Chondrocyte (in vitro differentiated cells): Measurements from ENCODE around the gene LBX2. TPM values are rescaled to one million over a fixed set of nuclear protein-coding genes. Genes with fewer than 3 reads are reported as not detected.

Experiments used
- DNase-seq: peaks from one replicate; pipeline ENCODE4 v3.0.0; 2021; ENCODE audit warnings: mixed read lengths, low spot score
- H3K27ac Mint-ChIP-seq: one replicate; pipeline ENCODE4 v1.8.0; 2021; ENCODE audit warnings: mild to moderate bottlenecking, moderate library complexity, mixed read lengths; ENCODE audit not compliant: unreplicated experiment
- H3K27me3 Mint-ChIP-seq: 2 replicates; pipeline ENCODE4 v1.8.0; 2021; ENCODE audit warnings: low read depth, mixed read lengths
- H3K36me3 Mint-ChIP-seq: 2 replicates; pipeline ENCODE4 v1.8.0; 2021; ENCODE audit warnings: low read depth, mixed read lengths
- H3K4me1 Mint-ChIP-seq: 2 replicates; pipeline ENCODE4 v1.8.0; 2021; ENCODE audit warnings: low read depth, mild to moderate bottlenecking, mixed read lengths
- H3K4me3 Mint-ChIP-seq: one replicate; pipeline ENCODE4 v1.8.0; 2021; ENCODE audit warnings: mild to moderate bottlenecking, moderate library complexity, mixed read lengths; ENCODE audit not compliant: unreplicated experiment
- H3K9me3 Mint-ChIP-seq: 2 replicates; pipeline ENCODE4 v1.8.0; 2021; ENCODE audit warnings: low read depth, mixed read lengths
- total RNA-seq: library from RNA; stranded (reverse); gene quantifications from 3 replicates; pipeline ENCODE4 v1.2.1, GENCODE V29; 2021
- TF ChIP-seq, protein P1 (sequence below): fragments of 200-600 bp; sonication (generic); IDR thresholded peaks from 2 replicates; pipeline ENCODE4 v1.5.0; 2021; ENCODE audit warnings: antibody characterized with exemption, mild to moderate bottlenecking, moderate library complexity

LBX2 gene
- total RNA-seq, 1 donor from 2014 or later, result 2.3 TPM

DNA sequence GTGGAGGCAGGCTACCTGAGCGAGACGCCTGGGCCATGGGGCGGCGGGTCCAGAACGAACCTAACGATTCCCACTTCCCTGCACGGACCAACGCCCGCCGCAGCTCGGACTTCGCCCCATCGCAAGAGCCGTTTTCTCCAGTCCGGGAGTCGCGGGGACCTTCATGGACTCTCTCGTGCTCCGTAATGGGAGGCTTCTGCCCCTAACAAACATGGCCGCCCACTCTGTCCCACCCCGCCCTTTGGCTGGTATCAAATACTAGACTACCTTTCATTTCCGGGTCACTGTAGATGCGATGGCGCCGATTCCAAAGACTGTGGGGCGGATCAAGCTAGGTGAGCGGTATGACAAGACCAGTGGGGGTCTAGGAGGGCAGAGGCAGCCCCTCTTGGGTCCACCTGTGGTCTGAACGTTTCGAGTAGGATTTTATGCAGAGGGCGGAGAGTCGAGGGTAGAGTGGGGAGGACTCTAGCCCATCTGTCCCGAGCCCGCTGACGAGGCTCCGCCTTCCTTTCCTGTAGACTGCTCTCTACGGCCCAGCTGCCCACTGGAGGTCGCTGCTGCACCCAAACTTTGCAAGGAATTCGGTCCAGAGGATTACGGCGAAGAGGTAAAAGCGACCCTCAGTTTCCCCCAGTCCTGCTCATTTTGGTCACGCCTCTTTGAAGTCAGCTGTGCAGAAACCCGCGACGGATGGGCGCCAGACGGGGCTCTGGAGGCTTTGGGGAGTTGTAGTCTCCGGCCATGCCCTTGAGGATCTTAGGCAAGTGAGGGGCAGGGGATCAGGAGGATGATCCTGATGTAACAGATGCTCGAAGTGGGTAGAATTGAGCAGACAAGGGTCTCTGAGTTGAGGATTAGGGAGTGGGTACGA is 16.4 kb downstream of the LBX2 start, which contains the start of the genes CCDC142 and TTC31:
CCDC142 (minus strand) TSS at position 198 of the 874 bp plus-strand sequence; CDS start at position 37, 161 bp downstream.
TTC31 (plus strand) TSS at position 281 of the 874 bp plus-strand sequence; CDS start at position 296, 15 bp downstream.
- H3K4me1 Mint-ChIP-seq, result peaks cover 28% of the 10 kb centered on the region
- peaks cover 8% of the 10 kb centered on the region for H3K36me3 Mint-ChIP-seq
- H3K27ac Mint-ChIP-seq, result peak within 1 kb of the TSS; percentile 98
- H3K9me3 Mint-ChIP-seq, result no peaks in the 10 kb centered on the region
- no peaks in the 10 kb centered on the region for H3K27me3 Mint-ChIP-seq
- TF ChIP-seq, protein P1, sequence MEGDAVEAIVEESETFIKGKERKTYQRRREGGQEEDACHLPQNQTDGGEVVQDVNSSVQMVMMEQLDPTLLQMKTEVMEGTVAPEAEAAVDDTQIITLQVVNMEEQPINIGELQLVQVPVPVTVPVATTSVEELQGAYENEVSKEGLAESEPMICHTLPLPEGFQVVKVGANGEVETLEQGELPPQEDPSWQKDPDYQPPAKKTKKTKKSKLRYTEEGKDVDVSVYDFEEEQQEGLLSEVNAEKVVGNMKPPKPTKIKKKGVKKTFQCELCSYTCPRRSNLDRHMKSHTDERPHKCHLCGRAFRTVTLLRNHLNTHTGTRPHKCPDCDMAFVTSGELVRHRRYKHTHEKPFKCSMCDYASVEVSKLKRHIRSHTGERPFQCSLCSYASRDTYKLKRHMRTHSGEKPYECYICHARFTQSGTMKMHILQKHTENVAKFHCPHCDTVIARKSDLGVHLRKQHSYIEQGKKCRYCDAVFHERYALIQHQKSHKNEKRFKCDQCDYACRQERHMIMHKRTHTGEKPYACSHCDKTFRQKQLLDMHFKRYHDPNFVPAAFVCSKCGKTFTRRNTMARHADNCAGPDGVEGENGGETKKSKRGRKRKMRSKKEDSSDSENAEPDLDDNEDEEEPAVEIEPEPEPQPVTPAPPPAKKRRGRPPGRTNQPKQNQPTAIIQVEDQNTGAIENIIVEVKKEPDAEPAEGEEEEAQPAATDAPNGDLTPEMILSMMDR, result peak; percentile 98
- DNase-seq, result no peak
- peak within 1 kb of the TSS; percentile 95 for H3K4me3 Mint-ChIP-seq

DNA sequence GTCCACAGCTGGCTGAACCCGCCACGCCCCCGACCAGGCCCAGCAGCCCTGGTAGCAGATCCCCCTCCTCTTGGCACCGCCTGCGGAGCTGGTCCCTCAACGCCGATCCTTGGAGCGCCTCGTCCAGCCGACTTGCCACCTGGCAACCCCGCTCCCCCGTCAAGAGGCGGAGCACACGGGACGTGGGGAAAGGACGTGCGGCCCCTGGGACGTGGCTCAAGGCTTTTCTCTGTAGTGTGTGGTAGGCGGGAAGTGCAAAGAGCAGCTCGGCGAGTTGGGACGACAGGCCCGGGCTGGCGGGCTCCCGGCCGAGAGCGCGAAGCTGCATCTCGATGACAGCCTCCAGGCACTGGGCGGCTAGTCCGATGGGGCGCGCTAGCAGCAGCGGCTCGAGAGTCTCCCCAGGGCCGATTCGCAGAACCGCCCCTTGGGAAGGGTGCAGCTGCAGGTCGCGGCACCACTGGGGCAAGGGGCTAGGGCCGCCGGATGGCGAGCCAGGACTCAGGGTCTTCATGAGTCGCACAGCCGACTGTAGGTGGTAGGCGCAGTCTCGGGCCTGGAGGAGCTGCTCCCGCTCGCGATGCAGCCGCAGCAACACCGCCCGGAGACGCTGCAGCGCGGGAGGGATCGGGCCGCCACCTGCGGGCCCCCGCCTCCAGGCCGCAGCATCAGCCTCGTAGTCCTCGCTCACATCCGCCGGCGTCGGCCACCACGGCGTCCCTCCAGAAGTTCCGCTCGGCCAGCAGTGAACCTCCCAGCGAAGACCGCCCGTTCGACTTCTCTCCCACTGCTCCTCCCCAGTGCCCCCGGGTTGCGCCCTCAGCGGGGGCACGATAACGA is 17.2 kb downstream of the LBX2 start:
- peak overlapping the region; percentile 95 for H3K4me3 Mint-ChIP-seq
- TF ChIP-seq, protein P1, result no peak
- peaks cover 28% of the 10 kb centered on the region for H3K4me1 Mint-ChIP-seq
- H3K9me3 Mint-ChIP-seq, result no peaks in the 10 kb centered on the region
- peaks cover 11% of the 10 kb centered on the region for H3K36me3 Mint-ChIP-seq
- H3K27ac Mint-ChIP-seq, result peak overlapping the region; percentile 85
- no peak for DNase-seq
- no peaks in the 10 kb centered on the region for H3K27me3 Mint-ChIP-seq

DNA sequence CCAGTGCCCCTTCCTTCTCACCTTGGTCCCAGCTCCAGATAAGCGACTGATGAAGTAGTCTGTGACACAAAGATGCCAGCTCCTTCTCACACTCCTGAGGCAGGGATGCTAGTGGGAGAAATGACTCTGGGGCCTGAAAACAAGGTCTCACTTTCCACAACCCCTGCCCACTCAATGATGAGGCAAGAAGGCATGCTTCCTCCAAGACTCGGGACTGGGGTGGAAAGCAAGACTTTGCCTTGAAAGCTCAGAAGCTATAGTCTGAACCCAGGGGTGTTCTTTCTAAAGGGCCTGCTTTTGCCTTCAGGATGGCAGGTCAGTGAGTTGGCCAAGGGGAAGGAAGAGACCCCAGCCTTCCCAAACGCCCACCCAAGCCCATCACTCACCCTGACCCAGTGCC is 18.0 kb downstream of the LBX2 start:
- no peaks in the 10 kb centered on the region for H3K9me3 Mint-ChIP-seq
- H3K4me3 Mint-ChIP-seq, result peak overlapping the region; percentile 95
- H3K27ac Mint-ChIP-seq, result no peak overlapping the region

DNA sequence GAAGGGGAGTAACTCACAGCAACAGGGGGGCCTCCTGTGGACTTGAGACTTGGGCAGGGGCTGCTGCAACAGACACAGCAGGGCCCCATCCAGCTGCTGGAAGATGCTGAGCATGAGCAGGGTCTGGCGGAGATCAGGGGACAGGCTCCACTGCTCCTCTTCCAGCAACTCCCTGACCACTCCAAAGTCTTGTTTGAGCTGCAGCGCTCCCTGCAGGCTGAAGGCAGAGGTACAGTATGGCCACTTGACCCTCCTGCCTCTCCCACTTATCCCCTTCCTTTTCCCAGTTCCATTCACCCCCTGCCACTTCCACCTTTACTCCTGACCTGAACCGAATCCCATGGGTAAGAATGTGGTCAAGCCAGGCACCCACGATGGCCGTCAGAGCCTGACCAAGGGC is 24.5 kb downstream of the LBX2 start:
- Mint-ChIP-seq H3K36me3 (peaks cover 15% of the 10 kb centered on the region), H3K4me1 (peaks cover 25% of the 10 kb centered on the region), H3K9me3 (no peaks in the 10 kb centered on the region), H3K27ac (peak overlapping the region; percentile 55), H3K4me3 (no peak overlapping the region), H3K27me3 (no peaks in the 10 kb centered on the region)
- TF ChIP-seq, protein P1, result peak; percentile 57
- no peak for DNase-seq

More for the DNA sequence above, 18.0 kb downstream of the LBX2 start:
- DNase-seq, result no peak
- H3K36me3 Mint-ChIP-seq, result peaks cover 9% of the 10 kb centered on the region
- TF ChIP-seq, protein P1, result no peak
- H3K27me3 Mint-ChIP-seq, result no peaks in the 10 kb centered on the region
- peaks cover 28% of the 10 kb centered on the region for H3K4me1 Mint-ChIP-seq

DNA sequence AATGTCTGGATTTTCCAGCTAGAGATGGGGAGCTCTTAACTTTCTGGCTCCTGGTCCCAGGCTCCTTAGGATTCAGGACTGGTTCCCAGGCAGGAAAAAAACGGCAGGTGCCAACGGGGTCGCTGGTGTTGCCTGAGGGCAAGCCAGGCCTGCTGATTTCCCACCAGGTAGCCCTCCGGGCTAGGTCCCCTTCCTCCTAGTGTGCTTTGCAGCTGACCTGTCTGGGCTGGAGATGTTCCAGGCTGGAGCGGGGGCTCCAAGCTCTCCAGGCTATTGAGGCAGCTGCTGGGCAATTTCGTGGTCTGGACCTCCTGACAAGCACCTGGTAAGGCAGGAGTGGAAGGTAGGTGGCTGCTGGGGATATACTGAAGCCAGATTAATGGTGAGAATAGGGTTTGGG is 24.9 kb downstream of the LBX2 start:
- TF ChIP-seq, protein P1, result no peak
- Mint-ChIP-seq H3K27ac (peak overlapping the region; percentile 55), H3K9me3 (no peaks in the 10 kb centered on the region), H3K27me3 (no peaks in the 10 kb centered on the region), H3K4me3 (no peak overlapping the region), H3K4me1 (peaks cover 25% of the 10 kb centered on the region), H3K36me3 (peaks cover 15% of the 10 kb centered on the region)
- no peak for DNase-seq
